ENCODE measurements around the gene ANKRD11. TPM values are rescaled to one million over a fixed set of nuclear protein-coding genes. Genes with fewer than 3 reads are reported as not detected.
A peak's percentile ranks its signal among the peaks of the same experiment; 100 is the strongest.

ANKRD11 gene
- total RNA-seq, 1 donor from 2014 or later, result 63.8 TPM

GRCh38 chr16:89444151-89444723 is 46.1 kb downstream of the ANKRD11 start:
- no peak overlapping the region for H3K4me3 ChIP-seq
- no peaks in the 10 kb centered on the region for H3K36me3 ChIP-seq
- TF ChIP-seq CTCF (IDR thresholded peaks at IDR 0.05; ENCODE audit: borderline replicate concordance), result no peak
- intact Hi-C loops (cut with micrococcal nuclease), result no loop called here
- peaks cover 99% of the 10 kb centered on the region for H3K4me1 ChIP-seq
- H3K27ac ChIP-seq (replicated peaks), result peak overlapping the region; percentile 64
- H3K9me3 ChIP-seq (replicated peaks), result no peaks in the 10 kb centered on the region
- no peak for DNase-seq
- H3K27me3 ChIP-seq (ENCODE audit: low read depth), result no peaks in the 10 kb centered on the region

- Histone ChIP-seq H3K4me3 (no peak overlapping the region), H3K27me3 (ENCODE audit: low read depth) (no peaks in the 10 kb centered on the region), H3K4me1 (peaks cover 99% of the 10 kb centered on the region), H3K36me3 (no peaks in the 10 kb centered on the region), H3K9me3 (replicated peaks) (no peaks in the 10 kb centered on the region), H3K27ac (replicated peaks) (peak overlapping the region; percentile 64)
- intact Hi-C loops (cut with micrococcal nuclease), result no loop called here
- no peak for TF ChIP-seq CTCF (IDR thresholded peaks at IDR 0.05; ENCODE audit: borderline replicate concordance)
- DNase-seq, result peak; percentile 48
These were observed 46.7 kb downstream of the ANKRD11 start for GRCh38 chr16:89443727-89444084.

GRCh38 chr16:89442990-89443726 is 47.2 kb downstream of the ANKRD11 start:
- Histone ChIP-seq H3K36me3 (no peaks in the 10 kb centered on the region), H3K27ac (replicated peaks) (peak overlapping the region; percentile 64), H3K4me1 (peaks cover 98% of the 10 kb centered on the region), H3K4me3 (no peak overlapping the region), H3K27me3 (ENCODE audit: low read depth) (no peaks in the 10 kb centered on the region), H3K9me3 (replicated peaks) (no peaks in the 10 kb centered on the region)
- no peak for DNase-seq
- no peak for TF ChIP-seq CTCF (IDR thresholded peaks at IDR 0.05; ENCODE audit: borderline replicate concordance)
- intact Hi-C loops (cut with micrococcal nuclease), result no loop called here

- H3K4me3 ChIP-seq, result no peak overlapping the region
- H3K36me3 ChIP-seq, result no peaks in the 10 kb centered on the region
- H3K27me3 ChIP-seq (ENCODE audit: low read depth), result no peaks in the 10 kb centered on the region
- TF ChIP-seq CTCF (IDR thresholded peaks at IDR 0.05; ENCODE audit: borderline replicate concordance), result no peak
- no peak for DNase-seq
- H3K27ac ChIP-seq (replicated peaks), result peak overlapping the region; percentile 64
- H3K4me1 ChIP-seq, result peaks cover 98% of the 10 kb centered on the region
- intact Hi-C loops (cut with micrococcal nuclease), result no loop called here
- no peaks in the 10 kb centered on the region for H3K9me3 ChIP-seq (replicated peaks)
These were observed 47.8 kb downstream of the ANKRD11 start for GRCh38 chr16:89442588-89442987.

GRCh38 chr16:89439659-89440058 is 50.7 kb downstream of the ANKRD11 start:
- no peak for DNase-seq
- Histone ChIP-seq H3K27me3 (ENCODE audit: low read depth) (no peaks in the 10 kb centered on the region), H3K36me3 (no peaks in the 10 kb centered on the region), H3K27ac (replicated peaks) (peak overlapping the region; percentile 18), H3K4me1 (peaks cover 91% of the 10 kb centered on the region), H3K9me3 (replicated peaks) (no peaks in the 10 kb centered on the region), H3K4me3 (no peak overlapping the region)
- no peak for TF ChIP-seq CTCF (IDR thresholded peaks at IDR 0.05; ENCODE audit: borderline replicate concordance)
- intact Hi-C loops (cut with micrococcal nuclease), result no loop called here
